GM06990 (cell line): ENCODE data around the gene ACTA2.

Source experiments
- DNase-seq: peaks from one replicate; pipeline ENCODE4 v3.0.0-alpha.2; 2011; ENCODE audit not compliant: insufficient read length; ENCODE audit errors: extremely low read depth
- H3K27me3 ChIP-seq: replicated peaks from 2 replicates; pipeline ENCODE4 v1.6.0; 2011; ENCODE audit warnings: low read length; ENCODE audit not compliant: control insufficient read depth, insufficient read depth
- H3K36me3 ChIP-seq: 2 replicates; pipeline ENCODE4 v1.5.1; 2011; ENCODE audit warnings: low read length; ENCODE audit not compliant: control insufficient read depth, insufficient read depth
- H3K4me3 ChIP-seq: replicated peaks from 2 replicates; pipeline ENCODE4 v1.5.1; 2011; ENCODE audit warnings: low read depth, mild to moderate bottlenecking, control low read depth, low read length
- CTCF ChIP-seq: IDR thresholded peaks from 2 replicates; pipeline ENCODE4 v1.5.1; 2011; ENCODE audit warnings: low read length, control low read depth, mild to moderate bottlenecking, inconsistent platforms; ENCODE audit not compliant: insufficient read depth, poor library complexity, severe bottlenecking

The ACTA2 gene

GRCh38 chr10:88964869-88965415 is 12.4 kb upstream of the ACTA2 start:
- Histone ChIP-seq H3K4me3 (no peak overlapping the region), H3K27me3 (no peaks in the 10 kb centered on the region), H3K36me3 (no peaks in the 10 kb centered on the region)
- TF ChIP-seq CTCF: no peak
- no peak for DNase-seq

- TF ChIP-seq CTCF: no peak
- DNase-seq: no peak
- no peaks in the 10 kb centered on the region for H3K27me3 ChIP-seq
- H3K4me3 ChIP-seq: no peak overlapping the region
- H3K36me3 ChIP-seq: no peaks in the 10 kb centered on the region
Observed at GRCh38 chr10:88964360-88964759, 11.8 kb upstream of the ACTA2 start.

- TF ChIP-seq CTCF: no peak
- no peak for DNase-seq
- H3K36me3 ChIP-seq: no peaks in the 10 kb centered on the region
- H3K4me3 ChIP-seq: no peak overlapping the region
- H3K27me3 ChIP-seq: no peaks in the 10 kb centered on the region
Observed at GRCh38 chr10:88963318-88963717, 10.7 kb upstream of the ACTA2 start.

- TF ChIP-seq CTCF: no peak
- DNase-seq: no peak
- Histone ChIP-seq H3K4me3 (no peak overlapping the region), H3K27me3 (no peaks in the 10 kb centered on the region), H3K36me3 (no peaks in the 10 kb centered on the region)
Observed at GRCh38 chr10:88962336-88962735, 9.8 kb upstream of the ACTA2 start.

- no peaks in the 10 kb centered on the region for H3K36me3 ChIP-seq
- H3K27me3 ChIP-seq: no peaks in the 10 kb centered on the region
- H3K4me3 ChIP-seq: no peak overlapping the region
- TF ChIP-seq CTCF: no peak
- DNase-seq: no peak
Observed at GRCh38 chr10:88961266-88961665, 8.7 kb upstream of the ACTA2 start.

GRCh38 chr10:88960802-88961201 is 8.2 kb upstream of the ACTA2 start:
- no peak for TF ChIP-seq CTCF
- Histone ChIP-seq H3K4me3 (no peak overlapping the region), H3K27me3 (no peaks in the 10 kb centered on the region), H3K36me3 (no peaks in the 10 kb centered on the region)
- no peak for DNase-seq
